ENCODE results near the gene PFDN2. TPM values are rescaled to one million over a fixed set of nuclear protein-coding genes. Genes with fewer than 3 reads are reported as not detected.

Gene PFDN2
- polyA plus RNA-seq, 1 of the 3 experiments (the other 2 are of a cell fraction), result 445 TPM

DNA sequence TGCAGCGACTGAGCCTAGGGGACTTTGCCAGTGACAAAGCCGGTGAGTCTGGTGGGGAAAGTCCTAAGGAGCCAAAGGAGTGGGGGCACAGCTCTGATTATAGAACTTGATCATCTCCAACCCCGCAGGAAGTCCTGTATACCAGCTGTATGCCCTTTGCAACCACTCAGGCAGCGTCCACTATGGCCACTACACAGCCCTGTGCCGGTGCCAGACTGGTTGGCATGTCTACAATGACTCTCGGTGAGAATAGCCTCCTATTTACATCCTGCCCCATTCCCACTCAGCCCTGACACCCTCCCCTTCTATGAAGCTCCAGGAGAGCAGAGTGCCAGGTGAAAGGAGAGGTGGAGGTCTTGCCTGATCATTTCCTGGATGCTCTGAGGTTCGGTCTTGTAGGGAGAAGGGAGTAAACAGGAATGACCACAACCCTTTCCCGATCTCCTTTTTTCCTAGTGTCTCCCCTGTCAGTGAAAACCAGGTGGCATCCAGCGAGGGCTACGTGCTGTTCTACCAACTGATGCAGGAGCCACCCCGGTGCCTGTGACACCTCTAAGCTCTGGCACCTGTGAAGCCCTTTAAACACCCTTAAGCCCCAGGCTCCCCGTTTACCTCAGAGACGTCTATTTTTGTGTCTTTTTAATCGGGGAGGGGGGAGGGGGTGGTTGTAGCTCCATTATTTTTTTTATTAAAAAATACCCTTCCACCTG is 47.2 kb upstream of the PFDN2 start:
- Histone ChIP-seq H2AFZ (ENCODE audit: low read depth) (no peak overlapping the region), H3K27ac (ENCODE audit: low read depth in 2 of 2, low read length in 1 of 2) (peak overlapping the region; percentile 84 to 88), H3K9me2 (no peaks in the 10 kb centered on the region), H3K4me3 (ENCODE audit: low read depth in 2 of 2, low read length in 1 of 2) (peak overlapping the region; percentile 80 to 90), H3K79me2 (ENCODE audit: insufficient read depth) (peaks cover 17% of the 10 kb centered on the region), H3K9ac (peak overlapping the region; percentile 76), H3K9me3 (no peaks in the 10 kb centered on the region), H3K4me1 (ENCODE audit: control insufficient read depth in 1 of 2, insufficient read depth in 2 of 2, low read depth in 1 of 2, low read length in 1 of 2) (peaks cover 0 to 35% of the 10 kb centered on the region in 2 experiments; a peak in 2 of 4 replicates), H3F3A (replicated peaks; ENCODE audit: insufficient read depth) (peaks cover 14% of the 10 kb centered on the region), H3K4me2 (peak overlapping the region; percentile 98), H3K27me3 (ENCODE audit: insufficient read depth) (no peaks in the 10 kb centered on the region), H3K36me3 (replicated peaks in 1 of 2; ENCODE audit: control insufficient read depth in 1 of 2, insufficient read depth in 2 of 2, low read length in 1 of 2) (peaks cover 12 to 55% of the 10 kb centered on the region in 2 experiments), H4K20me1 (ENCODE audit: insufficient read depth) (no peaks in the 10 kb centered on the region)
- POLR2A ChIA-PET, result interaction anchor here (0.9 to 1.6 kb wide), 5 partner anchors 11 to 47 kb away, joined by 5 to 11 read pairs (median 9); partner anchors contain the start of genes B4GALT3, DEDD, NIT1 and PFDN2
- TF ChIP-seq EZH2phosphoT487 (IDR thresholded peaks at IDR 0.05; ENCODE audit: borderline replicate concordance, low read depth) (no peak), NFIC (IDR thresholded peaks at IDR 0.05; ENCODE audit: borderline replicate concordance) (no peak), ELF1 (IDR thresholded peaks at IDR 0.05) (no peak), YY1 (IDR thresholded peaks at IDR 0.05; ENCODE audit: low read depth) (no peak)
- TF ChIP-seq, protein P1, sequence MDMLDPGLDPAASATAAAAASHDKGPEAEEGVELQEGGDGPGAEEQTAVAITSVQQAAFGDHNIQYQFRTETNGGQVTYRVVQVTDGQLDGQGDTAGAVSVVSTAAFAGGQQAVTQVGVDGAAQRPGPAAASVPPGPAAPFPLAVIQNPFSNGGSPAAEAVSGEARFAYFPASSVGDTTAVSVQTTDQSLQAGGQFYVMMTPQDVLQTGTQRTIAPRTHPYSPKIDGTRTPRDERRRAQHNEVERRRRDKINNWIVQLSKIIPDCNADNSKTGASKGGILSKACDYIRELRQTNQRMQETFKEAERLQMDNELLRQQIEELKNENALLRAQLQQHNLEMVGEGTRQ (IDR thresholded peaks at IDR 0.05; ENCODE audit: borderline replicate concordance, low read depth, low read length), result no peak
- CTCF ChIA-PET, result interaction anchor here (0.7 to 2.9 kb wide), 15 partner anchors 8 to 224 kb away, joined by 3 to 29 read pairs (median 6); partner anchors contain the start of genes B4GALT3, DEDD, KLHDC9 and NDUFS2
- DNase-seq, result no peak
- 73% methylated on average over 14 of the region's 14 CpGs for WGBS (ENCODE audit: low lambda C conversion rate)

DNA sequence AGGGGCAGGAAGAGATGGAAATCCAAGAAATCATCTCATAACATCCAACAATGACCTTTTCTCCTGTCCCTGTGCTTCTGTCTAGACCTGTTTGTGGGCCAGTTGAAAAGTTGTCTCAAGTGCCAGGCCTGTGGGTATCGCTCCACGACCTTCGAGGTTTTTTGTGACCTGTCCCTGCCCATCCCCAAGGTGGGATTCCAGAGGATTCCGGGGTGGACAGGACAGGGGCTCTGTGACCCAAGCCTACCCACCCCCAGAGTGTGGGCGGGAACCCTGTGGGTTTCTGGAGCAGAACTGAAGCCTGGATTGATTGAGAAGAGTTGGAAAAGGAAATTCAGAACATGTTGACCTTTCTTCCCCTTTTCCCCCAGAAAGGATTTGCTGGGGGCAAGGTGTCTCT is 46.0 kb upstream of the PFDN2 start:
- no peaks in the 10 kb centered on the region for H3K9me3 ChIP-seq
- H2AFZ ChIP-seq (ENCODE audit: low read depth), result no peak overlapping the region
- H3F3A ChIP-seq (replicated peaks; ENCODE audit: insufficient read depth), result peaks cover 17% of the 10 kb centered on the region
- H3K9ac ChIP-seq, result no peak overlapping the region
- WGBS (ENCODE audit: low lambda C conversion rate), result 98% methylated on average over 5 of the region's 5 CpGs
- no peak overlapping the region for H3K4me3 ChIP-seq (ENCODE audit: low read depth in 2 of 2, low read length in 1 of 2)
- no peaks in the 10 kb centered on the region for H3K9me2 ChIP-seq
- H3K36me3 ChIP-seq (replicated peaks in 1 of 2; ENCODE audit: control insufficient read depth in 1 of 2, insufficient read depth in 2 of 2, low read length in 1 of 2), result peaks cover 12 to 44% of the 10 kb centered on the region in 2 experiments
- H3K4me1 ChIP-seq (ENCODE audit: control insufficient read depth in 1 of 2, insufficient read depth in 2 of 2, low read depth in 1 of 2, low read length in 1 of 2), result peaks cover 0 to 42% of the 10 kb centered on the region in 2 experiments; a peak in 2 of 4 replicates
- ChIA-PET CTCF (interaction anchor here (1.0 kb wide), 1 partner anchor 67 kb away, joined by 3 read pairs; no protein-coding TSS in a partner anchor), POLR2A (no interaction called here)
- no peak for DNase-seq
- H3K4me2 ChIP-seq, result no peak overlapping the region
- TF ChIP-seq EZH2phosphoT487 (IDR thresholded peaks at IDR 0.05; ENCODE audit: borderline replicate concordance, low read depth) (no peak), RXRA (IDR thresholded peaks at IDR 0.05; ENCODE audit: borderline replicate concordance, low read depth) (no peak), RCOR1 (IDR thresholded peaks at IDR 0.05; ENCODE audit: low read length) (no peak), NRF1 (IDR thresholded peaks at IDR 0.05; ENCODE audit: low read depth, low read length) (no peak), SMC3 (IDR thresholded peaks at IDR 0.05; ENCODE audit: low read depth, low read length) (no peak), TEAD4 (IDR thresholded peaks at IDR 0.05; ENCODE audit: borderline replicate concordance, insufficient read depth) (no peak), GATA2 (CRISPR knock-in tag; IDR thresholded peaks at IDR 0.05) (no peak)
- TF ChIP-seq, protein P2, sequence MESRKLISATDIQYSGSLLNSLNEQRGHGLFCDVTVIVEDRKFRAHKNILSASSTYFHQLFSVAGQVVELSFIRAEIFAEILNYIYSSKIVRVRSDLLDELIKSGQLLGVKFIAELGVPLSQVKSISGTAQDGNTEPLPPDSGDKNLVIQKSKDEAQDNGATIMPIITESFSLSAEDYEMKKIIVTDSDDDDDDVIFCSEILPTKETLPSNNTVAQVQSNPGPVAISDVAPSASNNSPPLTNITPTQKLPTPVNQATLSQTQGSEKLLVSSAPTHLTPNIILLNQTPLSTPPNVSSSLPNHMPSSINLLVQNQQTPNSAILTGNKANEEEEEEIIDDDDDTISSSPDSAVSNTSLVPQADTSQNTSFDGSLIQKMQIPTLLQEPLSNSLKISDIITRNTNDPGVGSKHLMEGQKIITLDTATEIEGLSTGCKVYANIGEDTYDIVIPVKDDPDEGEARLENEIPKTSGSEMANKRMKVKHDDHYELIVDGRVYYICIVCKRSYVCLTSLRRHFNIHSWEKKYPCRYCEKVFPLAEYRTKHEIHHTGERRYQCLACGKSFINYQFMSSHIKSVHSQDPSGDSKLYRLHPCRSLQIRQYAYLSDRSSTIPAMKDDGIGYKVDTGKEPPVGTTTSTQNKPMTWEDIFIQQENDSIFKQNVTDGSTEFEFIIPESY (IDR thresholded peaks at IDR 0.05; ENCODE audit: borderline replicate concordance, low read depth), result no peak
- H3K27ac ChIP-seq (ENCODE audit: low read depth in 2 of 2, low read length in 1 of 2), result no peak overlapping the region
- H3K79me2 ChIP-seq (ENCODE audit: insufficient read depth), result peaks cover 21% of the 10 kb centered on the region
- H3K27me3 ChIP-seq (ENCODE audit: insufficient read depth), result no peaks in the 10 kb centered on the region
- no peaks in the 10 kb centered on the region for H4K20me1 ChIP-seq (ENCODE audit: insufficient read depth)
